SK-MEL-5 (cell line): Measurements from ENCODE around the gene ABCC11. TPM values are rescaled to one million over a fixed set of nuclear protein-coding genes. Genes with fewer than 3 reads are reported as not detected.
"Not testable (repeated sequence)": the region's sequence is repeated elsewhere in the genome, so short reads cannot be mapped to it uniquely, and the experiment has no call there.

Experiments used
- DNase-seq: peaks from one replicate; pipeline ENCODE4 v3.0.0-alpha.2; 2016; ENCODE audit warnings: low read depth, low spot score
- in situ Hi-C: cut with HindIII; loops from 2 replicates; pipeline ENCODE4 v1.10.0; 2016; ENCODE audit warnings: low sequenced_read_pairs, high pct_unique_total_duplicates, low pct_unique_long_range_greater_than_20kb
- total RNA-seq: library from RNA; depleted of rRNA; stranded (reverse); fragments of >200 nt; shearing (Covaris generic); gene quantifications from 2 replicates; pipeline ENCODE4 v1.2.3, GENCODE V29; 2014

The ABCC11 gene
- total RNA-seq, 1 experiment from 2014 or later: 0.13 TPM

DNA sequence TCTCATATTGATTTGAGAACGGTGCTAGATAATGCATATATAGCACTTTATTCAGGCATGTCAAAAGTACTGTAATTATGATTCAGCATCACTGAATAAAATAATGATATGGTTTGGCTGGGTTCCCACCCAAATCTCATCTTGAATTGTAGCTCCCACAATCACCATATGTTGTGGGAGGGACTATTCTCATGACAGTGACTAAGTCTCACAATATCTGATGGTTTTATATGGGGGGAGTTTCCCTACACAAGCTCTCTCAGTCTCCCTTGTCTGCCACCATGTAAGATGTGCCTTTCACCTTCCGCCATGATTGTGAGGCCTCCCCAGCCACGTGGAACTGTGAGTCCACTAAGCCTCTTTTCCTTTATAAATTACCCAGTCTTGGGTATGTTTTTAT, 28.9 kb downstream of the ABCC11 start:
- in situ Hi-C loops: no loop called here
- no peak for DNase-seq

DNA sequence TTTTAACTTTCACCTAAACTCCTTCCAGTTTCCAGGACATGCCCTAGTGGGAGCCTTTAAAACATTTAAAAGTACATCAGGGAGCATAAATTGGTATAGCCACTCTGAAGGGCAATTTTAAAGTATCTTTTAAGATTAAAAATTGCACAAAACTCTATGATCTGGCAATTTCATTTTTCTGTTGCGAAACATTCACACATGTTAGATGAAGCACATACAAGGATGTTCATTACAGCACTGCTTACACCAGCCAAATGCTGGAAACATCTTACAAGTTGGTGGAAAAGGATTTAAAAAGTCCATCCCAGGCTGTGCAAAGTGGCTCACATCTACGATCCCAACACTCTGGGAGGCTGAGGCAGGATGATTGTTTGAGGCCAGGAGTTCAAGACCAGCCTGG, 29.6 kb downstream of the ABCC11 start:
- in situ Hi-C loops: no loop called here
- no peak for DNase-seq

DNA sequence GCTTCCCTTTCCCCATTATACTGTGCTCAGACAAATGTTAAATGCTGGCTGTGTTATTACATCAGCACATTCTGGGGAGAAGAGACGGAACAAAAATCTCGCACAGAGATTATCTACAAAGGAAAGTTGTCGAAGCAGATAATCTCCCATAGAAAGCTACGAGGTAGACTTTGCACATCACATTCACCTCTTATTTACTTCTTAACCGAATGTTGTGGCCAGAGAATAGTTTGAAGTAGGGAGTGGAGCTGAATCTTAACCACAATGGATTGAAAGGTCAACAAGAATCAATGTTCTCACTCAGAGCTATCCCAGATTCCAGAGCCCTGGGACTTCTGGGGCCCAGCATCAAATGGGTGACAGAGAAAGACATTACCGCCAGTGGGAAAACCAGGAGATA, 31.6 kb downstream of the ABCC11 start:
- no peak for DNase-seq
- in situ Hi-C loops: no loop called here

DNA sequence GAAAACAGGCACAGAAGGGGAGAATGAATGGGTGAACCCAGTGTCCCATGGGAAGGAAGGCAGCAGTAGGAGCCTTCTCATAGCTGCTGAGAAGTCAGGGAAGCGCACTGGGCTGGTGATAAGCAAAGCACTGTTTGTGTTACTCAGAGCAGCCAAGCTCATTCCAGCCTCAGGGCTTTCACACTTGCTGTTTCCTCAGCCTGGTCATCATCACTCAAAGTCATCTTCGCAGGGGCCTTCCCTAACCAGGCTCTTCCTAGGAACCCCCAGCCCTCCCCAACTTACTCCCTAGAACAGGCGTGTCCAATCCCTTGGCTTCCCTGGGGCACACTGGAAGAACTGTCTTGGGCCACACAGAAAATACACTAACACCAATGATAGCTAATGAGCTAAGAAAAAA, 35.3 kb downstream of the ABCC11 start:
- DNase-seq: peak; percentile 40
- in situ Hi-C loops: no loop called here

DNA sequence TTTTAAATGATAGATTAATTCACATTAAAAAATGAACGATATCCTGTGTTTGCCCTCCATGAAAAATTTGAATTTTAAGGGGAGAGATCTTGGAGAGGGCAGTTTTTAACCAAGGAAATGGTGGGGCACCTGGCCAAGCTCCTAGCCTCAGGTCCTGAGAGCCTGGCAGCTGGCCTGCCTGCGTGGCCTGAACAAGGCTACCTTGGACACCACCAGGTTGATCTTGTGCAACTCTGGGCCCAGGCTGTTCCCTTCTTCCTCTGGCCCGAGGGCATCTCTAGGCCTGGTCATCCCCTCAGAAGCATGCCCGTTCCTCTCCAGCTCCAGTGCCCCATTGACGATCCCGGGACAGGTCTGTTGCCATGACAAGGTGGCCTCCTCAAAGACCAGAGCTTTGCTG, 36.6 kb downstream of the ABCC11 start:
- in situ Hi-C loops: no loop called here
- no peak for DNase-seq

DNA sequence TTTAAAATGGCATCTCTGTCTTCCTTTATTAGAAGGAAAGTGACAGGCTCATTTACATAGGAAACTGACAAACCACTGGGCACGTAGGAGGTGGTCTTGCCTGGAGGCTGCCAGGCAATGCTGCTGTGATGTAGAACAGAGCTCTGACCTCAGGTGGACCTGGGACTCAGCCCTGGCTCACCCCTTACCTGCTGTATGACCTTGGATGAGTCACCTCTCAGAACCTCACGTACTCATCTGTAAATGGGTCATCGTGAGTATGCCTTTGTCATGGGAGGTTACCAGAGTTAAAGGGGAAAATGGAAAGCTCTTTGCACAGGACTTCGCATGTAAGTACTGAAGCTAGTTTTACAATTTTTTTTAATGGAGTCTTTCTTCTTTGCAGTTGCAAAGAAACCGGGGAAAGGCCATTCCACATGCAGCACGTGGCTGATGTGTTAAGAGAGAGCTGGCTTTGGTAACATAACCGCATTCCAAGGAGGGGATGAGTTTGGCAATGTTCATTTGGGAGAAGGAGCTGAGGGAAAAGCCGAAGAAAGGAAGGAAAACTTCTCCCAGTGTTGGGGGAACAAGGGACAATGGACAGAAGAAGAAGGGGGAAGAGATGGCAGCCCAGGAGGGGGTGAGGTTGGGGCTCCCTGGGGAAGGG, 40.6 kb downstream of the ABCC11 start:
- DNase-seq: no peak
- in situ Hi-C loops: no loop called here

DNA sequence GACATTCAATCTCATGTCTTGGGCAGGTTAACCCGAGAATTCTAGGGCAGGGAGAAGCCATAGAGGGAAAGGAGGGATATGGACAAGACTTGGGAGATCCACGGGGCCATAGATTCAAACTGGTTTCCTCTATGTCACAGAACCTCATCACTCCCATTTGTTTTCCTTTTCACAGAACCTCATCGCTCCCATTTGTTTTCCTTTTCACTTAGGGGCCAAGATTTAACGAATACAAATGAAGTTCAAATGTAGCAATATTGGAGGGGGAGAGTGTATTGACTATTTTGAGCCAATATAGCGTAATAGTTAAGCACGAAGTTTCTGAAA, 42.6 kb downstream of the ABCC11 start:
- no peak for DNase-seq
- in situ Hi-C loops: no loop called here

DNA sequence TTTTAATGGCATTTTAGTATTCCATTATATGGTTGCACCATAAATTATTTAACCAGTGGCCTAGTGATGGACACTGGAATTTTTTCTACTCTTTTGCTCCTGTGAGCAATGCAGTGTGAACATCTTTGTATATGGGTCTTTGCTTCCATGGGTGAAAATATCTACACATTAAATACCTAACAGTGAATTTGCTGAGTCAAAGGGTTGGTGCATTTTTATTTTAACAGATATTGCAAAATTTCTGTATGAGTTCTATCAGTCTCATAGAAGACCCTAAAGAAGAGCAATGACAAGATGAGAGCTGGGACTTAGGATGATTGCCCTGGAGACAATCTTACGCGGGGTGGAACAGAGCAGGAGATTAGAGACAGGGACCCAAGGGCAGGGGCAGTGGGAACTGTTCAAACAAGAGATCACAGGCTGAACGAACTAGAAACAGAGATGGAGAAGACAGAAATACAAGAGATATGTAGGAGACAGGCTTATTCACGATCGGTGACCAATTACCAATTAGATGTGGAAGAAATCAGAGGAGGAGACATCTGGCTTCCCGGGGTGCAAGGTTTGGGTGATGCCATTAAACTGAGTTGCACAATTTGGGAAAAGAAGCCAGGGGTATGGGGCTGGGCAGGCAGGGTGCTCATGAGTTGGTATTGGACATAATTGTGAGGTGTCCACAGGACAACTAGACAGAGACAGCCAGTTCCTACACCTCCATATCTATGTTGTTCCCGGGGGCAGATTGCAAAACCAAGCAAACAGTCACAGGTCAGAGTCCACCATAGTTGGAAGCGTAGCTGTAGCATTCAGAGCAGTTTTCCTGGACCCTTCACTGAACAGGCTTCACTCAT, 43.1 kb downstream of the ABCC11 start:
- no peak for DNase-seq
- in situ Hi-C loops: no loop called here

DNA sequence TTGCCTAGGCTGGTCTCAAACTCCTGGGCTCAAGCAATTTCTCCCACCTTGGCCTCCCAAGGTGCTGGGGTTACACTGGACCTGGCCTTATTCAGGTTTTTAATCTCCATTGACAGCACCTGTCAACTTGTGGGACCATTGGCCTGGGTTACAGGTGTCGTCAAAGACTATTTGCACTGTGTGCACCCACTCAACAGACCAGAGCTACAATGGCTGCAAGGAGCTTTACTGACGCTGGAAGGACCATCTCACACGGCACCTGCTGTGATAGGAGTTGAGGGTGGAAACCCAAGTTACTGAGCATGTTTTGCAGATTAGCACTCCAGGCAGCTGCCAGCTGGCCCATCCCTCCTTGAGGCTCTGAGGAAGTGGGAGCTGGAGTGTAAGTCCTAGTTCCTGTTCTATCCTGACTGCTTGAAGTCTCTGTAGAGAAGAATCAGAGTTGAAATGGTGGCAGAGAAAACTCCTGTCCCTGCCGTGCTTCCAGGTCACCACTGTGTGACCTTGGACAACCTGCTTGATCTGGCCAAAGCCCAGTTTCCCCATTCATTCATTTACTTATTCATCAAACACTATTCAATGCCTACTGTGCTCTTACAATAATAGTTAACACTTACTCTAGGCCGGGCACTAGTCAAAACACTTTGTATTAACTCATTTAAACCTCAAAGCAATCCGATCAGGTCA, 45.7 kb downstream of the ABCC11 start:
- in situ Hi-C loops: no loop called here

DNA sequence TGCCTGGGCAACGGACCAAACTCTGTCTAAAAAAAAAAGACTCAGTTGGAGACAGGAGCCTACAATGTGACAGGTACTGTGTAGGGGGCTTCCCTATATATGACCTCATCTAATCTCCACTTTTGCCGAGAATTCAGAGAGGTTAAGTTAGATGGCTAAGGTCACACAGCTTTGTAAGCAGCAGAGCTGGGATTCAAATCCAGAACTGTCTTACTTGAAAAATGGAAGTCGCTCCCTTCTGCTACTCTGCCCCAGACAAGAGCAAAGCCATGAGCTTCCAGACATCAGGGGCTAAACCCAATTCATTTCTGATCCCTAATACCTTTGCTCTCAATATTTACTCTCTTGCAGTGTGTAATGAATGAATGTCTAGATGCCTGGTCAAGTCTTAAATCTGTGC, 50.0 kb downstream of the ABCC11 start:
- in situ Hi-C loops: no loop called here
- DNase-seq: no peak

More for the DNA sequence above, 45.7 kb downstream of the ABCC11 start:
- no peak for DNase-seq

DNA sequence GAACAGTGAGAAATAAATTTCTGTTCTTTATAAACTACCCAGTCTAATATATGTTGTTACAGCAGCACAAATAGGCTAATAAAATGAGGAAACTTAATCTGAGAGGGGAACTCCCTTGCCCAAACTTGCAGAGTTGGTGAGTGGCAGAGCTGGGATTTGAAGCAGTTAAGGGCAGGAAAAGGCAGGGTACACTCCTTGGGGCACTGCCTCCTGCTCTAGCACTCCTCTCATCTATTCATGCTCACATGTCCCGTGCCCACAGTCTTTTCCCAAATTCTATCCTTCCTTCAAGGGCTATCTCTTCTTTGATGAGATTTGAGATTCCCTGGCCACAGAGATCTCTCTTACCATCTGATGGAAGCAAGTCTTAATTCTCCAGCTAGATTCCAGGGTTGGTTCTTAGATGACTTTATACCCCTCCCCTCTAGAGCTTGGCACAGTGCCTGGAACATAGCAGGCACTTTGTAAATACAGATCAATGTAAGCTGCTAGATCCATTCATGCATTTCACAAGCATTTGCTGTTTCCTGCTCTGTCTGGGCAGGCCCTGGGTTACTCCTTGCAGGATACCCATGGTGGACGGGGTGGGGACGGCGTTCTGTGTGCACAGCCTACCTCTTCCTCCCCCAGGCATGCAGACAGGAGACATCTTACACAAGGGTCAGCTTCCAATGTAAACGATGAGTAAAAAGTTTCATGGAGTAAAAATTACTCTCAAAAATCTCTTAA, 52.3 kb downstream of the ABCC11 start:
- in situ Hi-C loops: no loop called here
- peak; percentile 10 for DNase-seq

DNA sequence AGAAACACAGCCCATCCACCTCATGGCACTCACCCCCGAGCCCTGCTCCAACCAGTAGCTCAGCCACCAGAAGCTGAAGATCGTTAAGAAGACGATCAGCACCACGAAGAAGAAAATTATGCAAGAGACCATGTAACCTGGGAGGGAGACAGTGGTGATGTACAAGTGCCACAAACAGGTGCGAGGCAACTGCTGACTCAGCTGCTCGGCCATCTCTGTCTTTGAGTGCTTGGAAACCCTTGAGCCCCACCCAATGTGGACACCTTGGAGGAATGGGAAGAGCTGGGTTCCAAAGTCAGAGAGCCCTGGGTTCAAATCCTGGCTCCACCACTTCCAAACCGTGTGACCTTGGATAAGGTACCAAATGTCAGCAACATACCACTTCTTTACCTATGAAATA, 53.5 kb downstream of the ABCC11 start:
- in situ Hi-C loops: no loop called here
- DNase-seq: no peak

DNA sequence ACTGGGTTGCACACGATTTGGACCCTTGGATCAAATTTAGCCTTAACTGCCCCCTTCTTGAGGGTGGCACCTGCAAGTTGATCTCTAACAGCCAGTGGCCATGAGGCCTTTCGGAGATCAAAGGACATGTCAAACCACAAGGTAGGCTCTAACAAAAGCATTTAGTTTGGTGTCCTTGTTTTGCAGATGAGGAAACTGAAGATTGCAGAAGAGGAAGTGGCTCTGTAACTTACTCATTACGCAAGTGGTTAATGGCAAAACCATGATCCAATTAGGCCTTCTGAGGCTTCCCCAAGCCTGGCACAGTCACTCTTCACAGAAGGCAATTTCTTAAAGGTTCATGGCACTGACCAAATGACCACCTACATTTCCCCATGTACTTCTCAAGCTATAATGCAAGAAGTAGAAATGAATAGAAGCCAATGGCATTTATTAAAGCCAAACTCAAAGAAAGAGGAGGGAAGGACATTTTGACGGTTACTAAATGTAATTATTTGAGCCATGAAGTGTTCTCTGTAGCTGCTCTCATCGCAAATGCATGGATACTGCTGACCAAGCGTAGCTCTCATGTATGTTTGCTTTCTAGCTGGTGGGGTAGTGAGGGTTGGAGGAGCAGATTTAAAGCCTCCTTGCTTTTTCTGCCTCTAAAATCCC, 58.8 kb downstream of the ABCC11 start:
- no peak for DNase-seq
- in situ Hi-C loops: no loop called here

DNA sequence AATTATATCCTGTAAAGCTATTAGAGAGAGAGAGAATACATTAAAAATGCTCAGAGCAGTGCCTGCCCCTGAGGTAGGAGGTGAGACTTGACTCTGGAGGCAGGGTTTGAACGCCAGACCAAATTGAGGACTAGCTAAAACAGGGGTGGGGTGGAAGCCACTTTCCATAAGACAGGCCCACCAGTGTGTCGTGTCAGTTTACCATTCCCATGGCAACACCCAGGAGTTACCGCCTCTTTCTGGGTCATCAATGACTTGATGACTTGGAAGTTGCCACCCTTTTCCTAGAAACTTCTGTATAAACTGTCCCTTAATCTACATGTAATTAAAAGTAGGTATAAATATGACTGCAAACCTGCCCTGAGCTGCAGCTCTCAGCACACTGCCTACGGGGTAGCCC, 59.6 kb downstream of the ABCC11 start:
- DNase-seq: no peak
- in situ Hi-C loops: no loop called here

DNA sequence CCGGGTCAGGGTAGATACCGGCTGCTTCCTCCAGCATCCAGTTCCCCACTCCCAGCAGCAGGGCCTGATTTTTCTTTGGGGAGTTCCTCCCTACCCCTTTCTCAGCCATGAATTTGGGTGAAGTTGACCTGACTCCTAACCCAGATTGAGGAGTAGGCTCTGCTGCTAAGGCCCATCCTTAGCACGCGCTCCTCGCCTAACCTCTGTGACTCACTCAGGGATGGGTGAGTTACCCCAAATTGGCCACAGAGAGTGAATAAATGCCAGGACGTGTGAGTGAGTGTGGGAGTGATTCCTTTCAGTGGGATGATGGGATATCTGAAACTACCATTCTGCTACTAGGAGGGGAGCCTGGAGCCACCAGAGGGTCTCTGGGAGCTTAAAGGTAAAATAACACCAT, 62.7 kb downstream of the ABCC11 start:
- in situ Hi-C loops: no loop called here
- DNase-seq: no peak

DNA sequence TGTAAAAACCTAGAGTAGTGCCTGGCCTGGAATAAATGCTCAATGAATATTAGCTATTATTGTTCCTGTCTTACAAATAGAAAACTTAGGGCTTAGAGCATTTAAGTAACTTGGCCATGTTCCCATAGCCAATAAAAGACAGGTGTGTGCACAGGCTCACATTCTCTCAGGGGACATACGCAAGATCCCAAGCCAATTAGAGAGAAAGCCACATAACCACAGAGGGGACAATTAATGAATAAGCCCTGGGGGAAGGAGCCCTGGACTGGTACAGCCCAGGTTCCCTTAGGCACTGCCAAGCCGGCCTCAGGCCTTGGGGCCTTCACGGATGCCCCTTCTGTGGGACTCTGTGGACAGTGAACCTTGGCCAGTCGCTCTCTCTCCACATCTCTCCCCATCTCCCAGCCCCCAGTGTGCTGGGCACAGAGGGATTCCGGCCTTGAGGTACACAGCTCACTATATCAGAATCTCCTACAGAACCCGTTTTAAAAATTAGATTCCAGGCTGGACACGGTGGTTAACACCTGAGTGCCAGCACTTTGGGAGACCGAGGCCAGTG, 64.3 kb downstream of the ABCC11 start:
- in situ Hi-C loops: no loop called here
- DNase-seq: no peak

DNA sequence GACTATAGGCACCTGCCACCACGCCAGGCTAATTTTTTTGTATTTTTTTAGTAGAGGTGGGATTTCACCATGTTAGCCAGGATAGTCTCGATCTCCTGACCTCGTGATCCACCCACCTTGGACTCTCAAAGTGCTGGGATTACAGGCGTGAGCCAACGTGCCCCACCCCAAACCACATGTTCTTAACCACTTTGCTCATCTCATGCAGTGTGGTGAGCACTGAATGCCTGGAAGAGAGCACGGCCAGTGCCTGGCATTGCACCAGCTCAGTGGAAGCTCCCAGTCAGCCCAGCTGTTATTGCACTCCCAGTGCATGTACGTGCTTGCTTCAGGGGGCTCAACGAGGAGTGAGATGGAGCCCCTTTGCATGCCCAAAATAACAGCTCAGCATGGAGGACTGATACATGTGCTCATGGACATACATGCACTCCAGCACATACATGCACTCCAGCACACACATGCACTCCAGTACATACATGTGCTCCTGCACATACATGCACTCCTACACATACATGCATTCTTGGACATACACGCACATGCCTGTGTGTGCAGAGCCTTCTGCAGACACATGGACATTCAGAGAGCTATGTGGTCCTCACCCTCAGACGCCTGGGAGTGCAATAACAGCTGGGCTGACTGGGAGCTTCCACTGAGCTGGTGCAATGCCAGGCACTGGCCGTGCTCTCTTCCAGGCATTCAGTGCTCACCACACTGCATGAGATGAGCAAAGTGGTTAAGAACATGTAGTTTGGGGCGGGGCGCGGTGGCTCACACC, 65.4 kb downstream of the ABCC11 start:
- in situ Hi-C loops, DNase-seq: not testable (repeated sequence)
